A172 (cell line): ENCODE data around the gene TNFAIP1. TPM values are rescaled to one million over a fixed set of nuclear protein-coding genes. Genes with fewer than 3 reads are reported as not detected.

Experiments used
- total RNA-seq: library from RNA; depleted of rRNA; stranded (reverse); fragments of >200 nt; shearing (Covaris generic); gene quantifications from 2 replicates; pipeline ENCODE4 v1.2.3, GENCODE V29; 2014; rRNA removed

TNFAIP1 gene
- total RNA-seq, 1 experiment from 2014 or later = 36.2 TPM

Other genes with a start within 250 kb of the TNFAIP1 start
- gene TMEM97, start 16.6 kb upstream of the TNFAIP1 start, total RNA-seq = 32.7 and 43.9 TPM in 2 replicates
- gene IFT20, start 289 bp upstream of the TNFAIP1 start, total RNA-seq = 38.9 and 45.5 TPM in 2 replicates
- gene POLDIP2, start 21.8 kb downstream of the TNFAIP1 start, total RNA-seq = 166 and 176 TPM in 2 replicates
- gene SEBOX, start 29.4 kb downstream of the TNFAIP1 start, total RNA-seq = not detected in 2 replicates
- gene VTN, start 34.5 kb downstream of the TNFAIP1 start, total RNA-seq = 0.43 and 4.4 TPM in 2 replicates
- 20.2 and 23.2 TPM in 2 replicates for gene SARM1, start 35.9 kb downstream of the TNFAIP1 start, total RNA-seq
- gene SLC46A1, start 70.5 kb downstream of the TNFAIP1 start, total RNA-seq = 2.5 and 4.9 TPM in 2 replicates
- not detected in 2 replicates for gene SLC13A2, start 137.9 kb downstream of the TNFAIP1 start, total RNA-seq
- gene FOXN1, start 170.6 kb downstream of the TNFAIP1 start, total RNA-seq = 0.22 TPM in 1 of 2 replicates, not detected in the other
- gene UNC119, start 216.9 kb downstream of the TNFAIP1 start, total RNA-seq = 65.5 and 73.5 TPM in 2 replicates
- gene PIGS, start 235.8 kb downstream of the TNFAIP1 start, total RNA-seq = 48.9 and 83.5 TPM in 2 replicates
- 1.3 and 2.1 TPM in 2 replicates for gene ALDOC, start 241.1 kb downstream of the TNFAIP1 start, total RNA-seq